SU-DHL-6 (cell line): ENCODE data around the gene OSCAR.

Experiments
- H2AFZ ChIP-seq: fragments of 200-600 bp; sonication (generic); 2 replicates; pipeline ENCODE4 v1.6.1; 2014; ENCODE audit warnings: low read depth, mild to moderate bottlenecking, moderate library complexity, mixed read lengths, antibody characterized with exemption, low read length; ENCODE audit not compliant: severe bottlenecking
- H3F3A ChIP-seq: fragments of 200-600 bp; shearing (Covaris generic); 2 replicates; pipeline ENCODE4 v1.6.0; 2016; ENCODE audit warnings: antibody characterized with exemption, mild to moderate bottlenecking; ENCODE audit not compliant: insufficient read depth
- H3K27ac ChIP-seq: fragments of 200-600 bp; sonication (generic); 2 replicates; pipeline ENCODE4 v1.5.1; 2016; ENCODE audit warnings: low read depth, mild to moderate bottlenecking, low read length, moderate library complexity, mixed read lengths
- H3K27me3 ChIP-seq: fragments of 200-600 bp; sonication (generic), shearing (Covaris generic); 2 replicates; pipeline ENCODE4 v1.6.0; 2014; ENCODE audit warnings: mild to moderate bottlenecking, low read length
- H3K36me3 ChIP-seq: fragments of 200-600 bp; sonication (generic); 2 replicates; pipeline ENCODE4 v1.6.1; 2014; ENCODE audit warnings: mild to moderate bottlenecking, low read length, mixed read lengths
- H3K4me2 ChIP-seq: fragments of 300-600, 200-600 bp; shearing (Covaris generic), sonication (generic); 2 replicates; pipeline ENCODE4 v1.6.0; 2014; ENCODE audit warnings: low read length, low read depth, mild to moderate bottlenecking; ENCODE audit not compliant: poor library complexity, severe bottlenecking
- H3K4me3 ChIP-seq: fragments of 200-600 bp; sonication (generic); 2 replicates; pipeline ENCODE4 v1.5.1; 2014; ENCODE audit warnings: antibody characterized with exemption, low read length, mild to moderate bottlenecking, mixed read lengths; ENCODE audit not compliant: insufficient read depth, poor library complexity, severe bottlenecking
- H3K79me2 ChIP-seq: fragments of 200-600 bp; sonication (generic); 2 replicates; pipeline ENCODE4 v1.6.1; 2014; ENCODE audit warnings: mild to moderate bottlenecking, low read length, moderate library complexity; ENCODE audit not compliant: insufficient read depth
- H3K9ac ChIP-seq: fragments of 200-600 bp; sonication (generic); 2 replicates; pipeline ENCODE4 v1.7.0; 2014; ENCODE audit warnings: mild to moderate bottlenecking, low read length
- H3K9me2 ChIP-seq: fragments of 200-600 bp; sonication (generic); replicated peaks from 2 replicates; pipeline ENCODE4 v1.6.1; 2014; ENCODE audit warnings: low read length; ENCODE audit not compliant: insufficient read depth
- H3K9me3 ChIP-seq: fragments of 200-600 bp; sonication (generic); 2 replicates; pipeline ENCODE4 v1.6.1; 2014; ENCODE audit warnings: low read length, mixed read lengths; ENCODE audit not compliant: insufficient read depth
- H4K20me1 ChIP-seq: fragments of 200-600 bp; sonication (generic); 2 replicates; pipeline ENCODE4 v1.6.1; 2014; ENCODE audit warnings: low read depth, mild to moderate bottlenecking, antibody characterized with exemption, low read length, moderate library complexity, mixed read lengths
- EZH2phosphoT487 ChIP-seq: fragments of 200-600 bp; sonication (generic), shearing (Covaris generic); conservative IDR thresholded peaks from 2 replicates; pipeline ENCODE4 v1.6.1; 2018; ENCODE audit warnings: mild to moderate bottlenecking, antibody characterized with exemption, low read length, moderate library complexity, mixed read lengths
- TF ChIP-seq, protein P1 (sequence below): fragments of 200-600 bp; sonication (generic); IDR thresholded peaks from one replicate; pipeline ENCODE4 v1.5.1; 2017; ENCODE audit warnings: antibody characterized with exemption, mild to moderate bottlenecking, low read length, moderate library complexity; ENCODE audit not compliant: insufficient read depth, poor library complexity, severe bottlenecking

OSCAR gene

DNA sequence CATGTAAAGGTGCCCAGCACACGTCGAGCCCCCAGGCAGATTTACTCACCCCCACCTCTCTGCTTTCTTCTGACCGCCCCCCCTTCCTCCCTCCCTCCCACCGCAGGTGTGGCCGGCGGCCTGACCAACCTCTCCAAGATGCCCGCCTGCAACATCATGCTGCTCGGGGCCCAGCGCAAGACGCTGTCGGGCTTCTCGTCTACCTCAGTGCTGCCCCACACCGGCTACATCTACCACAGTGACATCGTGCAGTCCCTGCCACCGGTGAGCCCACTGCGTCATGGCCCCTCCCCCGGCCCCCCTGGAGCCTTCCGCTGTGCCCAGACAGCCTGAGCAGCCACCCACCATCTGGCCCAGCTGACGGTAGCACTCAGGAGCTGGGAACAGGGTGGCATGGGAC is 23.8 kb upstream of the OSCAR start:
- Histone ChIP-seq H3K36me3 (no peaks in the 10 kb centered on the region), H3K79me2 (no peaks in the 10 kb centered on the region), H4K20me1 (no peaks in the 10 kb centered on the region), H3K9me2 (no peaks in the 10 kb centered on the region), H3K9ac (no peak overlapping the region), H3K4me2 (no peak overlapping the region), H3K4me3 (no peak overlapping the region), H2AFZ (no peak overlapping the region), H3F3A (no peaks in the 10 kb centered on the region), H3K27ac (no peak overlapping the region), H3K9me3 (no peaks in the 10 kb centered on the region), H3K27me3 (no peaks in the 10 kb centered on the region)
- TF ChIP-seq EZH2phosphoT487: no peak
- TF ChIP-seq, protein P1, sequence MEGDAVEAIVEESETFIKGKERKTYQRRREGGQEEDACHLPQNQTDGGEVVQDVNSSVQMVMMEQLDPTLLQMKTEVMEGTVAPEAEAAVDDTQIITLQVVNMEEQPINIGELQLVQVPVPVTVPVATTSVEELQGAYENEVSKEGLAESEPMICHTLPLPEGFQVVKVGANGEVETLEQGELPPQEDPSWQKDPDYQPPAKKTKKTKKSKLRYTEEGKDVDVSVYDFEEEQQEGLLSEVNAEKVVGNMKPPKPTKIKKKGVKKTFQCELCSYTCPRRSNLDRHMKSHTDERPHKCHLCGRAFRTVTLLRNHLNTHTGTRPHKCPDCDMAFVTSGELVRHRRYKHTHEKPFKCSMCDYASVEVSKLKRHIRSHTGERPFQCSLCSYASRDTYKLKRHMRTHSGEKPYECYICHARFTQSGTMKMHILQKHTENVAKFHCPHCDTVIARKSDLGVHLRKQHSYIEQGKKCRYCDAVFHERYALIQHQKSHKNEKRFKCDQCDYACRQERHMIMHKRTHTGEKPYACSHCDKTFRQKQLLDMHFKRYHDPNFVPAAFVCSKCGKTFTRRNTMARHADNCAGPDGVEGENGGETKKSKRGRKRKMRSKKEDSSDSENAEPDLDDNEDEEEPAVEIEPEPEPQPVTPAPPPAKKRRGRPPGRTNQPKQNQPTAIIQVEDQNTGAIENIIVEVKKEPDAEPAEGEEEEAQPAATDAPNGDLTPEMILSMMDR: no peak

DNA sequence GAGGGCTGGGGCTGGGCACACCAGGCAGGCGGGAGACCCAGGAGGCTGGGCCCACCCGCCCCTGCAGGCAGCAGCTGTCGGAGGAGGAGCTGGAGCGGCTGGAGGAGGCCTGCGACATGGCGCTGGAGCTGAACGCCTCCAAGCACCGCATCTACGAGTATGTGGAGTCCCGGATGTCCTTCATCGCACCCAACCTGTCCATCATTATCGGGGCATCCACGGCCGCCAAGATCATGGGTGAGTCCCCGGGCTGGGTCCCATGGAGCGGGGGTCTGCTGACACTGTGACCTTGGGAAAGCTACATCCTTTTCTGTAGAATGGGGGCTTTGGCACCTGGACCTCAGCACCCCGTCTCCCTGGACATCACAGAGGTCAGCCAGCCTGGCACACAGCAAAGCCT is 23.1 kb upstream of the OSCAR start:
- Histone ChIP-seq H4K20me1 (no peaks in the 10 kb centered on the region), H3K4me2 (no peak overlapping the region), H3F3A (no peaks in the 10 kb centered on the region), H3K9me2 (no peaks in the 10 kb centered on the region), H3K27me3 (no peaks in the 10 kb centered on the region), H3K27ac (no peak overlapping the region), H3K9ac (no peak overlapping the region), H3K9me3 (no peaks in the 10 kb centered on the region), H3K4me3 (no peak overlapping the region), H3K36me3 (no peaks in the 10 kb centered on the region), H3K79me2 (no peaks in the 10 kb centered on the region), H2AFZ (no peak overlapping the region)
- no peak for TF ChIP-seq EZH2phosphoT487
- TF ChIP-seq, protein P1: no peak

DNA sequence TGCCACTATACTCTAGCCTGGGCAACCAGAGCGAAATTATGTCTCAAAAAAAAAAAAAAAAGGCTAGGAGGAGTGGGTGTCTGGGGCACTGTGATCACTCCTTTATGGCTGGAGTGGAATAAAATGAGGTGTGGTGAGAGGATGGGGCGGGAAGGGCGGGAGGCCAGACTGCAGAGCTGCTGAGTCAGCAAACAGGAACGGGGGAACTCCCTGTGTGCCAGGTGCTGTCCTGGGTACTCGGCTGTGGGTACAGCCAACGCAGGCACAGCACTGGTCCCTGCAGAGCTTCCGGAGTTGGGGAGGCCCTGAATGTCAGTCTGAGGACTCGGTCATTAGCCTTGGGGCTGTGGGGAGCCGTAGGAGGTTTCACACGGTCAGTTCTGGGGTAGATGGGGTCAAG is 20.7 kb upstream of the OSCAR start:
- Histone ChIP-seq H3F3A (no peaks in the 10 kb centered on the region), H3K27ac (no peak overlapping the region), H3K4me3 (no peak overlapping the region), H3K27me3 (no peaks in the 10 kb centered on the region), H3K9me2 (no peaks in the 10 kb centered on the region), H2AFZ (no peak overlapping the region), H3K9me3 (no peaks in the 10 kb centered on the region), H3K36me3 (no peaks in the 10 kb centered on the region), H3K79me2 (peaks cover 13% of the 10 kb centered on the region), H4K20me1 (no peaks in the 10 kb centered on the region), H3K4me2 (no peak overlapping the region), H3K9ac (no peak overlapping the region)
- TF ChIP-seq, protein P1: no peak
- no peak for TF ChIP-seq EZH2phosphoT487
